ENCODE results near the gene PXDN. TPM values are rescaled to one million over a fixed set of nuclear protein-coding genes. Genes with fewer than 3 reads are reported as not detected.
"Not testable (repeated sequence)": the region's sequence is repeated elsewhere in the genome, so short reads cannot be mapped to it uniquely, and the experiment has no call there.

PXDN gene
- total RNA-seq, 1 experiment from 2014 or later: 125 TPM

- CTCF ChIA-PET: no interaction called here
- no peaks in the 10 kb centered on the region for H3K9me2 ChIP-seq (replicated peaks; ENCODE audit: low read length)
- TF ChIP-seq EZH2 (IDR thresholded peaks at IDR 0.05; ENCODE audit: low read length, unreplicated experiment): no peak
- no peak for TF ChIP-seq CTCF (conservative IDR thresholded peaks at IDR 0.05; ENCODE audit: low read depth, low read length)
- TF ChIP-seq EZH2phosphoT487 (IDR thresholded peaks at IDR 0.05; ENCODE audit: borderline replicate concordance, low read length): no peak
- H3K9me3 ChIP-seq (ENCODE audit: low read length): no peaks in the 10 kb centered on the region
- H3F3A ChIP-seq (ENCODE audit: low read length, unreplicated experiment): no peaks in the 10 kb centered on the region
- no peaks in the 10 kb centered on the region for H3K79me2 ChIP-seq (ENCODE audit: low read length)
- DNase-seq (no peak), ATAC-seq (no peak)
- H3K27ac ChIP-seq (ENCODE audit: low read length): no peak overlapping the region
- intact Hi-C loops (cut with micrococcal nuclease): no loop called here
- H3K4me1 ChIP-seq (ENCODE audit: insufficient read depth, low read length): no peaks in the 10 kb centered on the region
- H3K4me3 ChIP-seq (ENCODE audit: low read length): no peak overlapping the region
- BruUV-seq (replicated peaks): no TSS peak
- POLR2A ChIA-PET (ENCODE audit: unreplicated experiment): no interaction called here
- no peak overlapping the region for H2AFZ ChIP-seq (ENCODE audit: low read length)
- no peak overlapping the region for H3K4me2 ChIP-seq (ENCODE audit: low read length)
- no peak overlapping the region for H3K9ac ChIP-seq (ENCODE audit: low read length)
- no peaks in the 10 kb centered on the region for H3K36me3 ChIP-seq (ENCODE audit: low read depth, low read length)
- no peaks in the 10 kb centered on the region for H4K20me1 ChIP-seq (ENCODE audit: low read length)
- H3K27me3 ChIP-seq (ENCODE audit: low read length): no peaks in the 10 kb centered on the region
Observed at GRCh38 chr2:1758774-1759610, 14.7 kb upstream of the PXDN start.

- no peaks in the 10 kb centered on the region for H3K9me2 ChIP-seq (replicated peaks; ENCODE audit: low read length)
- no peaks in the 10 kb centered on the region for H3K79me2 ChIP-seq (ENCODE audit: low read length)
- no peaks in the 10 kb centered on the region for H3K9me3 ChIP-seq (ENCODE audit: low read length)
- TF ChIP-seq EZH2phosphoT487 (IDR thresholded peaks at IDR 0.05; ENCODE audit: borderline replicate concordance, low read length): no peak
- TF ChIP-seq CTCF (conservative IDR thresholded peaks at IDR 0.05; ENCODE audit: low read depth, low read length): no peak
- TF ChIP-seq EZH2 (IDR thresholded peaks at IDR 0.05; ENCODE audit: low read length, unreplicated experiment): no peak
- ChIA-PET POLR2A (ENCODE audit: unreplicated experiment) (no interaction called here), CTCF (no interaction called here)
- no peak overlapping the region for H3K27ac ChIP-seq (ENCODE audit: low read length)
- intact Hi-C loops (cut with micrococcal nuclease): no loop called here
- no peak overlapping the region for H3K9ac ChIP-seq (ENCODE audit: low read length)
- no peak overlapping the region for H3K4me2 ChIP-seq (ENCODE audit: low read length)
- no peaks in the 10 kb centered on the region for H3K27me3 ChIP-seq (ENCODE audit: low read length)
- no peaks in the 10 kb centered on the region for H4K20me1 ChIP-seq (ENCODE audit: low read length)
- no peaks in the 10 kb centered on the region for H3K36me3 ChIP-seq (ENCODE audit: low read depth, low read length)
- ATAC-seq (no peak), DNase-seq (no peak)
- H3K4me1 ChIP-seq (ENCODE audit: insufficient read depth, low read length): no peaks in the 10 kb centered on the region
- no peak overlapping the region for H2AFZ ChIP-seq (ENCODE audit: low read length)
- no peaks in the 10 kb centered on the region for H3F3A ChIP-seq (ENCODE audit: low read length, unreplicated experiment)
- H3K4me3 ChIP-seq (ENCODE audit: low read length): no peak overlapping the region
- no TSS peak for BruUV-seq (replicated peaks)
Observed at GRCh38 chr2:1758171-1758570, 13.9 kb upstream of the PXDN start.

- Histone ChIP-seq H3K9me2 (replicated peaks; ENCODE audit: low read length) (no peaks in the 10 kb centered on the region), H3F3A (ENCODE audit: low read length, unreplicated experiment) (no peaks in the 10 kb centered on the region), H3K4me2 (ENCODE audit: low read length) (no peak overlapping the region), H4K20me1 (ENCODE audit: low read length) (no peaks in the 10 kb centered on the region), H3K27me3 (ENCODE audit: low read length) (no peaks in the 10 kb centered on the region), H3K36me3 (ENCODE audit: low read depth, low read length) (no peaks in the 10 kb centered on the region), H2AFZ (ENCODE audit: low read length) (no peak overlapping the region), H3K4me1 (ENCODE audit: insufficient read depth, low read length) (no peaks in the 10 kb centered on the region), H3K9ac (ENCODE audit: low read length) (no peak overlapping the region), H3K79me2 (ENCODE audit: low read length) (no peaks in the 10 kb centered on the region), H3K9me3 (ENCODE audit: low read length) (no peaks in the 10 kb centered on the region), H3K4me3 (ENCODE audit: low read length) (no peak overlapping the region), H3K27ac (ENCODE audit: low read length) (no peak overlapping the region)
- POLR2A ChIA-PET (ENCODE audit: unreplicated experiment): no interaction called here
- DNase-seq (no peak), ATAC-seq (no peak)
- intact Hi-C loops (cut with micrococcal nuclease): no loop called here
- no TSS peak for BruUV-seq (replicated peaks)
- no peak for TF ChIP-seq EZH2phosphoT487 (IDR thresholded peaks at IDR 0.05; ENCODE audit: borderline replicate concordance, low read length)
- TF ChIP-seq EZH2 (IDR thresholded peaks at IDR 0.05; ENCODE audit: low read length, unreplicated experiment): no peak
- no peak for TF ChIP-seq CTCF (conservative IDR thresholded peaks at IDR 0.05; ENCODE audit: low read depth, low read length)
- CTCF ChIA-PET: no interaction called here
Observed at GRCh38 chr2:1757567-1757966, 13.3 kb upstream of the PXDN start.

- H3K27ac ChIP-seq (ENCODE audit: low read length); H3K4me1 ChIP-seq (ENCODE audit: insufficient read depth, low read length); H4K20me1 ChIP-seq (ENCODE audit: low read length); H3K27me3 ChIP-seq (ENCODE audit: low read length); H3K4me2 ChIP-seq (ENCODE audit: low read length); H3K9me2 ChIP-seq (replicated peaks; ENCODE audit: low read length); ATAC-seq; H2AFZ ChIP-seq (ENCODE audit: low read length); H3K9ac ChIP-seq (ENCODE audit: low read length); DNase-seq; H3K36me3 ChIP-seq (ENCODE audit: low read depth, low read length); intact Hi-C loops (cut with micrococcal nuclease); CTCF ChIA-PET; H3K4me3 ChIP-seq (ENCODE audit: low read length); H3F3A ChIP-seq (ENCODE audit: low read length, unreplicated experiment); BruUV-seq (replicated peaks); H3K9me3 ChIP-seq (ENCODE audit: low read length); H3K79me2 ChIP-seq (ENCODE audit: low read length); POLR2A ChIA-PET (ENCODE audit: unreplicated experiment): not testable (repeated sequence)
Observed at GRCh38 chr2:1757146-1757545, 12.8 kb upstream of the PXDN start.

All from PC-3 (cell line).